Osteoblast (primary cell): Measurements from ENCODE around the gene SLC1A4. TPM values are rescaled to one million over a fixed set of nuclear protein-coding genes. Genes with fewer than 3 reads are reported as not detected.
"Not testable (repeated sequence)": the region's sequence is repeated elsewhere in the genome, so short reads cannot be mapped to it uniquely, and the experiment has no call there.

ENCODE experiments used
- DNase-seq: peaks from one replicate; pipeline ENCODE4 v3.0.0; 2011; ENCODE audit warnings: low spot score, mixed read lengths; ENCODE audit not compliant: insufficient read length; ENCODE audit errors: missing footprints
- H2AFZ ChIP-seq: 2 replicates; pipeline ENCODE4 v1.6.0; 2011; ENCODE audit warnings: mild to moderate bottlenecking, low read length
- H3K27ac ChIP-seq: 2 replicates; pipeline ENCODE4 v1.5.1; 2011; ENCODE audit warnings: mild to moderate bottlenecking, low read depth, low read length, moderate library complexity
- H3K27me3 ChIP-seq: 2 replicates; pipeline ENCODE4 v1.6.0; 2012; ENCODE audit warnings: mild to moderate bottlenecking, control low read depth, inconsistent platforms, low read length, moderate library complexity; ENCODE audit not compliant: insufficient read depth
- H3K36me3 ChIP-seq: 2 replicates; pipeline ENCODE4 v1.5.1; 2011; ENCODE audit warnings: mild to moderate bottlenecking, low read length, control low read depth, moderate library complexity; ENCODE audit not compliant: insufficient read depth
- H3K4me1 ChIP-seq: 2 replicates; pipeline ENCODE4 v1.5.1; 2011; ENCODE audit warnings: mild to moderate bottlenecking, low read length, control low read depth, moderate library complexity; ENCODE audit not compliant: insufficient read depth
- H3K4me2 ChIP-seq: 2 replicates; pipeline ENCODE4 v1.6.0; 2011; ENCODE audit warnings: mild to moderate bottlenecking, low read length; ENCODE audit not compliant: insufficient read depth
- H3K4me3 ChIP-seq: fragments of 200-600 bp; sonication (generic); 3 replicates; pipeline ENCODE4 v1.5.1; 2012; ENCODE audit warnings: mild to moderate bottlenecking, low read length, inconsistent platforms; ENCODE audit not compliant: insufficient read depth
- H3K79me2 ChIP-seq: 2 replicates; pipeline ENCODE4 v1.6.0; 2012; ENCODE audit warnings: mild to moderate bottlenecking, low read length, control low read depth, inconsistent platforms; ENCODE audit not compliant: insufficient read depth
- H3K9me3 ChIP-seq: 2 replicates; pipeline ENCODE4 v1.5.1; 2011; ENCODE audit warnings: low read depth, low read length, control low read depth
- H4K20me1 ChIP-seq: 2 replicates; pipeline ENCODE4 v1.6.0; 2012; ENCODE audit warnings: mild to moderate bottlenecking, low read length, control low read depth; ENCODE audit not compliant: insufficient read depth
- total RNA-seq: library from RNA; depleted of rRNA; stranded (reverse); fragments of >200 nt; gene quantifications from 2 replicates; pipeline ENCODE4 v1.2.3, GENCODE V29; 2012
- TF ChIP-seq, protein P1 (sequence below): IDR thresholded peaks from 2 replicates; pipeline ENCODE4 v1.5.1; 2011; ENCODE audit warnings: mild to moderate bottlenecking, low read depth, low read length, moderate library complexity; ENCODE audit errors: extremely low read depth

SLC1A4 gene
- total RNA-seq, 1 donor = 49.2 TPM

DNA sequence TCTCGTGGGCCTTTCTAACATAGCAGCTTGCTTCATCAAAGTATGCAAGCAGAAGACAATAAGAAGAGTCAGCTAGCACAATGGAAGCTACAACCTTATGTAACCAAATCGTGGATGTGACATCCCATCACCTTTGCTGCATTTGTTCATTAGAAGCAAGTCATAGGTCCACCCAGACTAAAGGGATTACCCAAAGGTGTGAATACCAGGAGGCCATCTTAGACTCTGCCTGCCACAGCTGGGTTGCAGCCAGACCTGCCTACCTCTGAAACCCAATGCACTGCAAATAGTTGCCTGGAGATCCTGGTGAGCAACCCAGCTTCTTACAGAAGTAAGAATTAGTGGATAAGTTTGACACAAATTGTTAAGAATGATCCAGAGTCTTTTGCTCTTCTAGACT is 10.6 kb downstream of the SLC1A4 start:
- Histone ChIP-seq H3K4me3 (no peak overlapping the region), H2AFZ (no peak overlapping the region), H4K20me1 (no peaks in the 10 kb centered on the region), H3K4me1 (peaks cover 10% of the 10 kb centered on the region), H3K27me3 (no peaks in the 10 kb centered on the region), H3K79me2 (peaks cover 30% of the 10 kb centered on the region), H3K27ac (no peak overlapping the region), H3K9me3 (no peaks in the 10 kb centered on the region), H3K36me3 (peaks cover 2% of the 10 kb centered on the region), H3K4me2 (no peak overlapping the region)
- TF ChIP-seq, protein P1, sequence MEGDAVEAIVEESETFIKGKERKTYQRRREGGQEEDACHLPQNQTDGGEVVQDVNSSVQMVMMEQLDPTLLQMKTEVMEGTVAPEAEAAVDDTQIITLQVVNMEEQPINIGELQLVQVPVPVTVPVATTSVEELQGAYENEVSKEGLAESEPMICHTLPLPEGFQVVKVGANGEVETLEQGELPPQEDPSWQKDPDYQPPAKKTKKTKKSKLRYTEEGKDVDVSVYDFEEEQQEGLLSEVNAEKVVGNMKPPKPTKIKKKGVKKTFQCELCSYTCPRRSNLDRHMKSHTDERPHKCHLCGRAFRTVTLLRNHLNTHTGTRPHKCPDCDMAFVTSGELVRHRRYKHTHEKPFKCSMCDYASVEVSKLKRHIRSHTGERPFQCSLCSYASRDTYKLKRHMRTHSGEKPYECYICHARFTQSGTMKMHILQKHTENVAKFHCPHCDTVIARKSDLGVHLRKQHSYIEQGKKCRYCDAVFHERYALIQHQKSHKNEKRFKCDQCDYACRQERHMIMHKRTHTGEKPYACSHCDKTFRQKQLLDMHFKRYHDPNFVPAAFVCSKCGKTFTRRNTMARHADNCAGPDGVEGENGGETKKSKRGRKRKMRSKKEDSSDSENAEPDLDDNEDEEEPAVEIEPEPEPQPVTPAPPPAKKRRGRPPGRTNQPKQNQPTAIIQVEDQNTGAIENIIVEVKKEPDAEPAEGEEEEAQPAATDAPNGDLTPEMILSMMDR = no peak
- no peak for DNase-seq

DNA sequence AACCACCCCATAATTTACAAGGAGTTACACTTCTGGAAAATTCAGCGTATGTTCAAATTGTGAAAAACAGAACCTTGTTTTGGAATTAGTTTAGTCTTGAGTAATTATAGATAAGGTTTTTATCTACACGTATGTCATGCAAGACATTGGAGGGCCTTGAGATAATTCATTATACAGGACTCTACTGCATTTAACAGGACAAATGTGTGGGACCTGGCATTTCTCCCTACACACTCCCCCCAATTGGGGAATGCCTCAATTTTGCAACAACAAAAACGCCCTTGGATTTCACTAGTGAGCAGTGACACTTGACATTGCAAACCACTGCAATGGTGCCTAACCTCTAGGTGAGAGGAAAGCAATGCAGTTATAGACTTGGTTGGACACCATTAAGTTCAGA is 11.4 kb downstream of the SLC1A4 start:
- Histone ChIP-seq H3K79me2 (peaks cover 24% of the 10 kb centered on the region), H4K20me1 (no peaks in the 10 kb centered on the region), H3K4me3 (no peak overlapping the region), H3K4me2 (no peak overlapping the region), H3K9me3 (no peaks in the 10 kb centered on the region), H2AFZ (no peak overlapping the region), H3K4me1 (peaks cover 10% of the 10 kb centered on the region), H3K27me3 (no peaks in the 10 kb centered on the region), H3K36me3 (peaks cover 10% of the 10 kb centered on the region), H3K27ac (no peak overlapping the region)
- DNase-seq = no peak
- TF ChIP-seq, protein P1 = no peak

DNA sequence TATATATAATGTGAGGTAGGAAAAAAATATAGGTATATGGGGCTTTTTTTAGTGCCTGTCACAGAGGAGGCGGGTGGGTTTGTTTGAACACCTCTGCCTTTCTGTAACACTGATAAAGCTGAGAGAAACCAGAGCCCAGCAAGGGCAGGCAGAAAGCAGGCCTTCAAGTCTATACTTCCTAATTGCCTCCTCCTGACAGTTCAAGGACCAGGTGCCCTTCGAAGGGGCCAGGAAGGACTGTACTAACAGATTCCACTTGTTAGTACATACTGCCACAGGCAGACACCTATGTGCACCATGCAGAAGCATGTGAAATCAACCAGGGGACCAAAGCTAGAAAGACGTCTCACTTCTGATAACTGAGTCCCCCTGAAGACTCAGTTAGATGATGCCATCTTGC is 13.8 kb downstream of the SLC1A4 start:
- Histone ChIP-seq H3K4me1 (peaks cover 10% of the 10 kb centered on the region), H3K27me3 (no peaks in the 10 kb centered on the region), H3K4me2 (no peak overlapping the region), H4K20me1 (no peaks in the 10 kb centered on the region), H3K9me3 (no peaks in the 10 kb centered on the region), H3K4me3 (no peak overlapping the region), H3K27ac (no peak overlapping the region), H3K79me2 (peaks cover 11% of the 10 kb centered on the region), H2AFZ (no peak overlapping the region), H3K36me3 (peaks cover 17% of the 10 kb centered on the region)
- TF ChIP-seq, protein P1 = no peak
- DNase-seq = no peak

DNA sequence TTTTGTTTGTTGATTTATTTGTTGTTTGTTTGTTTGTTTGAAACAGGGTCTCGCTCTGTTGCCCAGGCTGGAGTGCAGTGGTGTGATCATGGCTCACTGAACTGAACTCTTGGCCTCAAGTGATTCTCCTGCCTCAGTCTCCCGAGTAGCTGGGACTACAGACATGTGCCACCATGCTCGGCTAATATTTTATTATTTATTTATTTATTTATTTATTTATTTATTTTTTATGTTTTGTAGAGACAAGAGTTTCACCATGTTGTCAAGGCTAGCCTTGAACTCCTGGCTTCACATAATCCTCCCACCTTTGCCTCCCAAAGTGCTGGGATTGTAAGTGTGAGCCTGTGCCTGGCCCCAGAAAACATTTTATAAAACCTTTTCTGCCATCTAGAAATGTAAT is 15.0 kb downstream of the SLC1A4 start:
- not testable (repeated sequence) for H3K27me3 ChIP-seq, H3K9me3 ChIP-seq, H3K4me3 ChIP-seq, H2AFZ ChIP-seq, H3K27ac ChIP-seq, H3K4me1 ChIP-seq, DNase-seq, H3K79me2 ChIP-seq, H3K4me2 ChIP-seq, H4K20me1 ChIP-seq
- H3K36me3 ChIP-seq = peaks cover 22% of the 10 kb centered on the region
